Measurements from ENCODE around the gene CDK9. TPM values are rescaled to one million over a fixed set of nuclear protein-coding genes. Genes with fewer than 3 reads are reported as not detected.

CDK9 gene
- total RNA-seq, 6 experiments from 2014 or later, result 49.4 to 107 (median 54.5) TPM

- intact Hi-C loops (cut with DNase I), result loop anchor here in 1 of 2 donors (10.0 kb wide), 1 partner anchor 63 kb away; the partner anchor contains the start of gene AK1
- WGBS (ENCODE audit: insufficient coverage, low coverage, low lambda C conversion rate, missing lambda C conversion rate), result 74% methylated on average over 5 of the region's 6 CpGs
- Histone ChIP-seq H3K9me3 (no peaks in the 10 kb centered on the region), H3K27ac (no peak overlapping the region), H3K4me3 (no peak overlapping the region), H3K4me1 (peaks cover 0 to 14% (median 7%) of the 10 kb centered on the region in 4 donors), H3K36me3 (peaks cover 0 to 83% (median 30%) of the 10 kb centered on the region in 4 donors), H3K27me3 (no peaks in the 10 kb centered on the region)
- no peak for ATAC-seq
- TF ChIP-seq CTCF (IDR thresholded peaks at IDR 0.05), result no peak
- TF ChIP-seq POLR2A (IDR thresholded peaks at IDR 0.05), result no peak
- no peak for DNase-seq
These were observed 26.2 kb downstream of the CDK9 start for GRCh38 chr9:127812011-127812410.

- H3K4me1 ChIP-seq, result peaks cover 0 to 14% (median 7%) of the 10 kb centered on the region in 4 donors
- H3K9me3 ChIP-seq, result no peaks in the 10 kb centered on the region
- TF ChIP-seq CTCF (IDR thresholded peaks at IDR 0.05), result no peak
- peaks cover 0 to 83% (median 26%) of the 10 kb centered on the region in 4 donors for H3K36me3 ChIP-seq
- WGBS (ENCODE audit: insufficient coverage, low coverage, low lambda C conversion rate, missing lambda C conversion rate), result 100% methylated on average over 1 of the region's 19 CpGs
- H3K27me3 ChIP-seq, result no peaks in the 10 kb centered on the region
- no peak overlapping the region for H3K4me3 ChIP-seq
- DNase-seq (no peak), ATAC-seq (no peak)
- no peak overlapping the region for H3K27ac ChIP-seq
- intact Hi-C loops (cut with DNase I), result loop anchor here in 1 of 2 donors (10.0 kb wide), 1 partner anchor 62 kb away; the partner anchor contains the start of gene AK1
These were observed 27.3 kb downstream of the CDK9 start for GRCh38 chr9:127812936-127813675.

- peaks cover 0 to 14% (median 5%) of the 10 kb centered on the region in 4 donors for H3K4me1 ChIP-seq
- ATAC-seq (peak in 1 of 4 donors; percentile 8), DNase-seq (peak in 1 of 3 donors; percentile 55)
- TF ChIP-seq POLR2A (IDR thresholded peaks at IDR 0.05) (no peak), CTCF (IDR thresholded peaks at IDR 0.05) (no peak)
- H3K27ac ChIP-seq, result no peak overlapping the region
- intact Hi-C loops (cut with DNase I), result loop anchor here in 1 of 2 donors (10.0 kb wide), 1 partner anchor 61 kb away; the partner anchor contains the start of gene AK1
- H3K27me3 ChIP-seq, result no peaks in the 10 kb centered on the region
- peaks cover 0 to 80% (median 25%) of the 10 kb centered on the region in 4 donors for H3K36me3 ChIP-seq
- no peaks in the 10 kb centered on the region for H3K9me3 ChIP-seq
- WGBS (ENCODE audit: insufficient coverage, low coverage, low lambda C conversion rate, missing lambda C conversion rate), result 57% methylated on average over 4 of the region's 9 CpGs
- no peak overlapping the region for H3K4me3 ChIP-seq
These were observed 27.9 kb downstream of the CDK9 start for GRCh38 chr9:127813686-127814226.

- intact Hi-C loops (cut with DNase I), result loop anchor here in 1 of 2 donors (10.0 kb wide), 1 partner anchor 60 kb away; the partner anchor contains the start of gene AK1
- no peak for ATAC-seq
- H3K4me1 ChIP-seq, result peaks cover 0 to 10% (median 4%) of the 10 kb centered on the region in 4 donors
- H3K36me3 ChIP-seq, result peaks cover 0 to 84% (median 28%) of the 10 kb centered on the region in 4 donors
- H3K27me3 ChIP-seq, result no peaks in the 10 kb centered on the region
- H3K4me3 ChIP-seq, result no peak overlapping the region
- 92% methylated on average over 6 of the region's 11 CpGs for WGBS (ENCODE audit: insufficient coverage, low coverage, low lambda C conversion rate, missing lambda C conversion rate)
- no peak for DNase-seq
- TF ChIP-seq POLR2A (IDR thresholded peaks at IDR 0.05) (no peak), CTCF (IDR thresholded peaks at IDR 0.05) (no peak)
- H3K27ac ChIP-seq, result no peak overlapping the region
- H3K9me3 ChIP-seq, result no peaks in the 10 kb centered on the region
These were observed 29.0 kb downstream of the CDK9 start for GRCh38 chr9:127814619-127815511.

Measured in right lobe of liver (tissue), 6 donors.